ENCODE results near the gene SLC37A3. TPM values are rescaled to one million over a fixed set of nuclear protein-coding genes. Genes with fewer than 3 reads are reported as not detected.
"Not testable (repeated sequence)": the region's sequence is repeated elsewhere in the genome, so short reads cannot be mapped to it uniquely, and the experiment has no call there.

The SLC37A3 gene
- total RNA-seq, 1 donor from 2014 or later: 84.5 TPM

DNA sequence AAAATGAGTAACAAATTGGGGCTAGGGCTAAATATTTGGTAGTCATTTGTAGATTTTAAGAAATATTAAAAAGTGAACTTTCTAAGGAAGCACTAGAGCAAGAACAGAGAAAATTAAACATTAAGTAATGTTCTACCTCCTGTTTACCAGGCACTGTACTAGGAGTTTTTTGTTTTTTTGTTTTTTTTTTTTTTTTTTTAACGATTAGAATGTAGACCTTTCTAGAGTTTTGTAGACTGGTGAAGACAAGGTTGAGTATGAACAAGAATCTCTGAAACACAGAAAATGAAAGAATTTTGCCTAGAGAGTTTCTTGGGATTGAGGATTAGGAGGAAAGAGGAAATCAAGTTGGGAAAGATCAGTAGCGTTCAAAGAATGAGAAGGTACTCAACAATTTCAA is 73.6 kb downstream of the SLC37A3 start:
- H3K27me3 Mint-ChIP-seq (ENCODE audit: unreplicated experiment): no peaks in the 10 kb centered on the region
- TF ChIP-seq, protein P1, sequence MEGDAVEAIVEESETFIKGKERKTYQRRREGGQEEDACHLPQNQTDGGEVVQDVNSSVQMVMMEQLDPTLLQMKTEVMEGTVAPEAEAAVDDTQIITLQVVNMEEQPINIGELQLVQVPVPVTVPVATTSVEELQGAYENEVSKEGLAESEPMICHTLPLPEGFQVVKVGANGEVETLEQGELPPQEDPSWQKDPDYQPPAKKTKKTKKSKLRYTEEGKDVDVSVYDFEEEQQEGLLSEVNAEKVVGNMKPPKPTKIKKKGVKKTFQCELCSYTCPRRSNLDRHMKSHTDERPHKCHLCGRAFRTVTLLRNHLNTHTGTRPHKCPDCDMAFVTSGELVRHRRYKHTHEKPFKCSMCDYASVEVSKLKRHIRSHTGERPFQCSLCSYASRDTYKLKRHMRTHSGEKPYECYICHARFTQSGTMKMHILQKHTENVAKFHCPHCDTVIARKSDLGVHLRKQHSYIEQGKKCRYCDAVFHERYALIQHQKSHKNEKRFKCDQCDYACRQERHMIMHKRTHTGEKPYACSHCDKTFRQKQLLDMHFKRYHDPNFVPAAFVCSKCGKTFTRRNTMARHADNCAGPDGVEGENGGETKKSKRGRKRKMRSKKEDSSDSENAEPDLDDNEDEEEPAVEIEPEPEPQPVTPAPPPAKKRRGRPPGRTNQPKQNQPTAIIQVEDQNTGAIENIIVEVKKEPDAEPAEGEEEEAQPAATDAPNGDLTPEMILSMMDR (IDR thresholded peaks at IDR 0.05; ENCODE audit: partially characterized antibody, unreplicated experiment): no peak
- H3K9me3 Mint-ChIP-seq (ENCODE audit: unreplicated experiment): no peaks in the 10 kb centered on the region
- DNase-seq: no peak
- peaks cover under 1% of the 10 kb centered on the region for H3K4me1 Mint-ChIP-seq (ENCODE audit: low read depth, unreplicated experiment)
- no peak overlapping the region for H3K4me3 Mint-ChIP-seq (ENCODE audit: unreplicated experiment)
- H3K36me3 Mint-ChIP-seq (ENCODE audit: unreplicated experiment): no peaks in the 10 kb centered on the region
- no peak overlapping the region for H3K27ac Mint-ChIP-seq (ENCODE audit: unreplicated experiment)

GRCh38 chr7:140322759-140323158 is 75.6 kb downstream of the SLC37A3 start:
- Mint-ChIP-seq H3K27ac (ENCODE audit: unreplicated experiment) (no peak overlapping the region), H3K9me3 (ENCODE audit: unreplicated experiment) (peaks cover under 1% of the 10 kb centered on the region), H3K27me3 (ENCODE audit: unreplicated experiment) (no peaks in the 10 kb centered on the region), H3K4me3 (ENCODE audit: unreplicated experiment) (no peak overlapping the region), H3K4me1 (ENCODE audit: low read depth, unreplicated experiment) (no peaks in the 10 kb centered on the region), H3K36me3 (ENCODE audit: unreplicated experiment) (peaks cover 13% of the 10 kb centered on the region)
- TF ChIP-seq, protein P1 (IDR thresholded peaks at IDR 0.05; ENCODE audit: partially characterized antibody, unreplicated experiment): no peak
- no peak for DNase-seq

DNA sequence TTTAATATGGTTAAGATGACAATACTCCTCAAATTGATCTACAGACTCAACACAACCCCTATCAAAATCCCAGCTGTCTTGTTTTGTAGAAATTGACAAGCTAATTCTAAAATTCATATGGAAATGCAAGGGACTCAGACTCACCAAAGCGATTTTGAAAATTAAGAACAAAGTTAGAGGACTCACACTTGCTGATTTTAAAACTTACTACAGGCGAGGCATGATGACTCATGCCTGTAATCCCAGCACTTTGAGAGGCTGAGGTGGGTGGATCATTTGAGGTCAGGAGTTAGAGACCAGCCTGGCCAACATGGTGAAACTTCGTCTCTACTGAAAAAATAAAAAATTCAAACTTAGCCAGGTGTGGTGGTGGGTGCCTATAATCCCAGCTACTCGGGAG is 78.3 kb downstream of the SLC37A3 start:
- H3K9me3 Mint-ChIP-seq (ENCODE audit: unreplicated experiment); H3K4me1 Mint-ChIP-seq (ENCODE audit: low read depth, unreplicated experiment); H3K27ac Mint-ChIP-seq (ENCODE audit: unreplicated experiment); H3K4me3 Mint-ChIP-seq (ENCODE audit: unreplicated experiment); H3K27me3 Mint-ChIP-seq (ENCODE audit: unreplicated experiment); DNase-seq: not testable (repeated sequence)
- H3K36me3 Mint-ChIP-seq (ENCODE audit: unreplicated experiment): peaks cover 22% of the 10 kb centered on the region

DNA sequence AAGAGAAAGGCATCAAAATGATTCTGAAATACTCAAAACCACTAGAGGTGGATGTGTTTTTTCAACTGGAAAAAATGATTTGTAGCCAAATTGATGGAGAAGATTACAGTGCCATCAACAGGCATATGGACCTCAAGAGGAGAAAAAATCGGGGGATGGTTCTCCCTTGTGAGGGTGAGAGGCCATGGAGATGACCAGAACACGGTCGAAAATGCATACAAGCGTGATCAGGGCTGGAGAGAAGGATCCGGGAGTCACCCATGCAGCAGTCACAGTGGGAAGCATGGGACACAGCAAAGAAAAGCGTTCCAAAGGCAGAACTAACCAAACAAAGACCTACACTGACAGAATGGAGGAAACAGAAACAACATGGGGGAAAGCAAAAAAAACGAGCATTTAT is 80.3 kb downstream of the SLC37A3 start:
- H3K27ac Mint-ChIP-seq (ENCODE audit: unreplicated experiment): no peak overlapping the region
- H3K4me1 Mint-ChIP-seq (ENCODE audit: low read depth, unreplicated experiment): no peaks in the 10 kb centered on the region
- peaks cover 25% of the 10 kb centered on the region for H3K36me3 Mint-ChIP-seq (ENCODE audit: unreplicated experiment)

GRCh38 chr7:140317597-140317996 is 80.7 kb downstream of the SLC37A3 start:
- Mint-ChIP-seq H3K36me3 (ENCODE audit: unreplicated experiment) (peaks cover 29% of the 10 kb centered on the region), H3K4me1 (ENCODE audit: low read depth, unreplicated experiment) (no peaks in the 10 kb centered on the region), H3K27ac (ENCODE audit: unreplicated experiment) (no peak overlapping the region), H3K9me3 (ENCODE audit: unreplicated experiment) (peaks cover 7% of the 10 kb centered on the region), H3K4me3 (ENCODE audit: unreplicated experiment) (no peak overlapping the region), H3K27me3 (ENCODE audit: unreplicated experiment) (peaks cover 2% of the 10 kb centered on the region)
- DNase-seq: no peak
- TF ChIP-seq, protein P1 (IDR thresholded peaks at IDR 0.05; ENCODE audit: partially characterized antibody, unreplicated experiment): no peak

More for the DNA sequence above, 80.3 kb downstream of the SLC37A3 start:
- TF ChIP-seq, protein P1 (IDR thresholded peaks at IDR 0.05; ENCODE audit: partially characterized antibody, unreplicated experiment): no peak
- no peak for DNase-seq
- no peak overlapping the region for H3K4me3 Mint-ChIP-seq (ENCODE audit: unreplicated experiment)
- peaks cover 3% of the 10 kb centered on the region for H3K9me3 Mint-ChIP-seq (ENCODE audit: unreplicated experiment)
- H3K27me3 Mint-ChIP-seq (ENCODE audit: unreplicated experiment): peaks cover under 1% of the 10 kb centered on the region
